Liver (tissue), 9 donors: Measurements from ENCODE around the gene CYSLTR2. TPM values are rescaled to one million over a fixed set of nuclear protein-coding genes. Genes with fewer than 3 reads are reported as not detected.

Experiments used
- DNase-seq: peaks from one replicate; pipeline ENCODE4 v3.0.0-alpha.2; 2017; ENCODE audit warnings: low spot score
- H3K27ac ChIP-seq, 2 donors: one replicate each; pipeline ENCODE4 v1.7.0; 2013; ENCODE audit warnings: inconsistent platforms in 2 of 2, low read length in 2 of 2, control low read depth in 1 of 2, low read depth in 1 of 2, mild to moderate bottlenecking in 1 of 2
- H3K27me3 ChIP-seq, 4 donors: one replicate each; pipeline versions ENCODE4 v1.6.1 to v1.7.0; 2013; ENCODE audit warnings: low read length in 3 of 4, inconsistent platforms in 1 of 4, mild to moderate bottlenecking in 1 of 4, moderate library complexity in 1 of 4; ENCODE audit not compliant: control insufficient read depth in 4 of 4, insufficient read depth in 4 of 4
- H3K36me3 ChIP-seq, 4 donors: one replicate each; pipeline versions ENCODE4 v1.6.1 to v1.7.0; 2013; ENCODE audit warnings: low read length in 3 of 4, mild to moderate bottlenecking in 3 of 4, low read depth in 1 of 4, moderate library complexity in 1 of 4; ENCODE audit not compliant: control insufficient read depth in 4 of 4, insufficient read depth in 3 of 4
- H3K4me1 ChIP-seq, 4 donors: one replicate each; pipeline versions ENCODE4 v1.6.1 to v1.7.0; 2013; ENCODE audit warnings: low read length in 3 of 4, mild to moderate bottlenecking in 3 of 4, moderate library complexity in 1 of 4; ENCODE audit not compliant: control insufficient read depth in 4 of 4, insufficient read depth in 4 of 4
- H3K4me3 ChIP-seq, 3 donors: one replicate each; pipeline versions ENCODE4 v1.6.1 to v1.7.0; 2013; ENCODE audit warnings: low read length in 3 of 3, control low read depth in 1 of 3, low read depth in 1 of 3, mild to moderate bottlenecking in 1 of 3
- H3K9ac ChIP-seq, 2 donors: one replicate each; pipeline ENCODE4 v1.7.0; 2013; ENCODE audit warnings: low read length in 2 of 2, mild to moderate bottlenecking in 2 of 2, moderate library complexity in 2 of 2, control low read depth in 1 of 2, low read depth in 1 of 2
- H3K9me3 ChIP-seq, 4 donors: one replicate each; pipeline versions ENCODE4 v1.6.1 to v1.7.0; 2013; ENCODE audit warnings: low read length in 3 of 4; ENCODE audit not compliant: control insufficient read depth in 4 of 4
- CTCF ChIP-seq: fragments of 150-350 bp; IDR thresholded peaks from 2 replicates; pipeline ENCODE4 v1.5.1; 2017; ENCODE audit warnings: improper control_type of control experiment, low read depth, low read length; ENCODE audit not compliant: missing input control
- EGR1 ChIP-seq, 2 donors: IDR thresholded peaks; 2 replicates each; pipeline ENCODE4 v1.6.1; 2016 to 2018; ENCODE audit warnings: antibody characterized with exemption in 2 of 2, low read depth in 2 of 2
- FOXA1 ChIP-seq: IDR thresholded peaks from 2 replicates; pipeline ENCODE4 v1.6.1; 2016; ENCODE audit warnings: antibody characterized with exemption
- FOXA2 ChIP-seq: IDR thresholded peaks from 2 replicates; pipeline ENCODE4 v1.6.1; 2016; ENCODE audit warnings: antibody characterized with exemption
- GABPA ChIP-seq, 2 donors: IDR thresholded peaks in 1 of 2; conservative IDR thresholded peaks in 1 of 2; 2 replicates each; pipeline ENCODE4 v1.6.1; 2016; ENCODE audit warnings: antibody characterized with exemption in 2 of 2, mild to moderate bottlenecking in 1 of 2, moderate library complexity in 1 of 2
- HNF4A ChIP-seq, 2 donors: conservative IDR thresholded peaks; 2 replicates each; pipeline ENCODE4 v1.6.1; 2016; ENCODE audit warnings: antibody characterized with exemption in 2 of 2, mild to moderate bottlenecking in 2 of 2
- HNF4G ChIP-seq: IDR thresholded peaks from 2 replicates; pipeline ENCODE4 v1.6.1; 2016; ENCODE audit warnings: antibody characterized with exemption
- JUND ChIP-seq, 2 donors: IDR thresholded peaks; 2 replicates each; pipeline ENCODE4 v1.6.1; 2016; ENCODE audit warnings: antibody characterized with exemption in 2 of 2
- MAX ChIP-seq: IDR thresholded peaks from 2 replicates; pipeline ENCODE4 v1.6.1; 2016; ENCODE audit warnings: antibody characterized with exemption
- NR2F2 ChIP-seq: IDR thresholded peaks from 2 replicates; pipeline ENCODE4 v1.6.1; 2016; ENCODE audit warnings: antibody characterized with exemption
- RAD21 ChIP-seq, 2 donors: IDR thresholded peaks; 2 replicates each; pipeline ENCODE4 v1.6.1; 2016; ENCODE audit warnings: antibody characterized with exemption in 2 of 2, mild to moderate bottlenecking in 2 of 2
- RXRA ChIP-seq, 2 donors: IDR thresholded peaks; 2 replicates each; pipeline ENCODE4 v1.6.1; 2017 to 2018; ENCODE audit warnings: antibody characterized with exemption in 2 of 2, mild to moderate bottlenecking in 1 of 2
- SP1 ChIP-seq: IDR thresholded peaks from 2 replicates; pipeline ENCODE4 v1.6.1; 2018; ENCODE audit warnings: antibody characterized with exemption, mild to moderate bottlenecking
- TAF1 ChIP-seq: conservative IDR thresholded peaks from 2 replicates; pipeline ENCODE4 v1.6.1; 2016; ENCODE audit warnings: antibody characterized with exemption, mild to moderate bottlenecking
- YY1 ChIP-seq: IDR thresholded peaks from 2 replicates; pipeline ENCODE4 v1.6.1; 2016; ENCODE audit warnings: antibody characterized with exemption, mild to moderate bottlenecking
- WGBS: extraction: QIAGEN DNeasy Blood & Tissue Kit; methylation state at CpG from one replicate; pipeline ENCODE4 v1.1.7; 2013; 5-methylcytosine and 5-hydroxymethylcytosine counted together
- polyA plus RNA-seq, 2 donors: library from polyadenylated mRNA; stranded (reverse) in 1 of 2; unstranded in 1 of 2; fragments of 200-250 nt in 1 of 2; fragments of >200 nt in 1 of 2; fragmentation: Nextera tagmentation in 1 of 2; extraction: Ambion mirVana in 1 of 2; gene quantifications; one replicate each; pipeline versions ENCODE4 v1.2.1 to v1.2.3, GENCODE V29; 2013 to 2015
- total RNA-seq, 2 donors: library from RNA; depleted of rRNA; stranded (reverse); fragments of >200 nt; gene quantifications; one replicate each; pipeline ENCODE4 v1.2.3, GENCODE V29; 2014
- TF ChIP-seq, protein P1 (sequence below): IDR thresholded peaks from 2 replicates; pipeline ENCODE4 v1.6.1; 2016; ENCODE audit warnings: antibody characterized with exemption
- TF ChIP-seq, protein P2 (sequence below): IDR thresholded peaks from 2 replicates; pipeline ENCODE4 v1.6.1; 2016; ENCODE audit warnings: antibody characterized with exemption
- TF ChIP-seq, protein P3 (sequence below): IDR thresholded peaks from 2 replicates; pipeline ENCODE4 v1.6.1; 2016; ENCODE audit warnings: antibody characterized with exemption, mild to moderate bottlenecking
- donor health status: healthy.
- donor health status: healthy.
- donor health status: healthy.
- donor health status: healthy.
- donor health status: healthy.

CYSLTR2 gene
- total and polyA plus RNA-seq, 4 donors: 0.07 to 0.37 (median 0.15) TPM

- DNase-seq: no peak
- 39% methylated on average over 4 of the region's 4 CpGs for WGBS
- no peak for TF ChIP-seq JUND (IDR thresholded peaks at IDR 0.05)
- no peak for TF ChIP-seq NR2F2
- TF ChIP-seq RAD21 (IDR thresholded peaks at IDR 0.05): no peak
- TF ChIP-seq, protein P1, sequence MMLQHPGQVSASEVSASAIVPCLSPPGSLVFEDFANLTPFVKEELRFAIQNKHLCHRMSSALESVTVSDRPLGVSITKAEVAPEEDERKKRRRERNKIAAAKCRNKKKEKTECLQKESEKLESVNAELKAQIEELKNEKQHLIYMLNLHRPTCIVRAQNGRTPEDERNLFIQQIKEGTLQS: no peak
- no peak for TF ChIP-seq EGR1 (IDR thresholded peaks at IDR 0.05; ENCODE audit: low read depth in 2 of 2)
- TF ChIP-seq, protein P2, sequence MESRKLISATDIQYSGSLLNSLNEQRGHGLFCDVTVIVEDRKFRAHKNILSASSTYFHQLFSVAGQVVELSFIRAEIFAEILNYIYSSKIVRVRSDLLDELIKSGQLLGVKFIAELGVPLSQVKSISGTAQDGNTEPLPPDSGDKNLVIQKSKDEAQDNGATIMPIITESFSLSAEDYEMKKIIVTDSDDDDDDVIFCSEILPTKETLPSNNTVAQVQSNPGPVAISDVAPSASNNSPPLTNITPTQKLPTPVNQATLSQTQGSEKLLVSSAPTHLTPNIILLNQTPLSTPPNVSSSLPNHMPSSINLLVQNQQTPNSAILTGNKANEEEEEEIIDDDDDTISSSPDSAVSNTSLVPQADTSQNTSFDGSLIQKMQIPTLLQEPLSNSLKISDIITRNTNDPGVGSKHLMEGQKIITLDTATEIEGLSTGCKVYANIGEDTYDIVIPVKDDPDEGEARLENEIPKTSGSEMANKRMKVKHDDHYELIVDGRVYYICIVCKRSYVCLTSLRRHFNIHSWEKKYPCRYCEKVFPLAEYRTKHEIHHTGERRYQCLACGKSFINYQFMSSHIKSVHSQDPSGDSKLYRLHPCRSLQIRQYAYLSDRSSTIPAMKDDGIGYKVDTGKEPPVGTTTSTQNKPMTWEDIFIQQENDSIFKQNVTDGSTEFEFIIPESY: no peak
- TF ChIP-seq RXRA (IDR thresholded peaks at IDR 0.05): no peak
- TF ChIP-seq MAX: no peak
- TF ChIP-seq FOXA1: no peak
- TF ChIP-seq TAF1: no peak
- TF ChIP-seq FOXA2: no peak
- TF ChIP-seq SP1: no peak
- TF ChIP-seq HNF4G: no peak
- Histone ChIP-seq H3K27me3 (no peaks in the 10 kb centered on the region), H3K9me3 (peaks cover 0 to 4% (median 0%) of the 10 kb centered on the region in 4 donors), H3K27ac (peak overlapping the region; percentile 16 to 17), H3K9ac (no peak overlapping the region), H3K4me3 (no peak overlapping the region), H3K36me3 (no peaks in the 10 kb centered on the region), H3K4me1 (peaks cover 2 to 16% (median 10%) of the 10 kb centered on the region in 4 donors)
Observed at GRCh38 chr13:48625413-48626076, 28.2 kb upstream of the CYSLTR2 start.

DNA sequence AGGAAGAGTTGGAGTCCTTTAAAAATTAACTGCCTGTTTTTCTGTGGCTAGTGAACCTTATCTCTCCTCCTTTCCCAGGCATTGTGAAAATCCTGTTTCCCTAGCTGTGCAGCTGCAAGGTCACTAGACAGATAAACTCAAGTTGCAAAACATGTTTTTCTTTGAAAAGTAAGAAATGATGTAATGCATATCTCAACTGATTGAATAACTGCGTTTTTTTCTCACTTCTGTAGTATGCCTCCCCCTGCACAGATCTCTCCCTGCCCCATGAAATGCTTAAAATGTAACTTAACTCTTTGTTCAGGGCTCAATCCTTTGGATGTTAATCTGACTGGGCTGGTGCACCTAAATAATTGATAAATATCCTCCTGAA, 27.7 kb upstream of the CYSLTR2 start:
- H3K4me3 ChIP-seq: no peak overlapping the region
- no peaks in the 10 kb centered on the region for H3K36me3 ChIP-seq
- H3K27ac ChIP-seq: peak overlapping the region in 1 of 2 donors; percentile 16
- TF ChIP-seq SP1 (peak; percentile 51), HNF4G (no peak), HNF4A (conservative IDR thresholded peaks at IDR 0.05) (peak; percentile 19 to 34), RAD21 (IDR thresholded peaks at IDR 0.05) (peak in 1 of 2 donors; percentile 44), FOXA2 (peak; percentile 5), YY1 (no peak), CTCF (no peak), FOXA1 (no peak), NR2F2 (peak; percentile 95), GABPA (IDR thresholded peaks at IDR 0.05 in 1 of 2, conservative IDR thresholded peaks at IDR 0.05 in 1 of 2) (no peak), TAF1 (no peak), RXRA (IDR thresholded peaks at IDR 0.05) (peak; percentile 65 to 66), MAX (no peak), JUND (IDR thresholded peaks at IDR 0.05) (peak in 1 of 2 donors; percentile 55)
- TF ChIP-seq, protein P1: no peak
- TF ChIP-seq, protein P2: no peak
- TF ChIP-seq, protein P3, sequence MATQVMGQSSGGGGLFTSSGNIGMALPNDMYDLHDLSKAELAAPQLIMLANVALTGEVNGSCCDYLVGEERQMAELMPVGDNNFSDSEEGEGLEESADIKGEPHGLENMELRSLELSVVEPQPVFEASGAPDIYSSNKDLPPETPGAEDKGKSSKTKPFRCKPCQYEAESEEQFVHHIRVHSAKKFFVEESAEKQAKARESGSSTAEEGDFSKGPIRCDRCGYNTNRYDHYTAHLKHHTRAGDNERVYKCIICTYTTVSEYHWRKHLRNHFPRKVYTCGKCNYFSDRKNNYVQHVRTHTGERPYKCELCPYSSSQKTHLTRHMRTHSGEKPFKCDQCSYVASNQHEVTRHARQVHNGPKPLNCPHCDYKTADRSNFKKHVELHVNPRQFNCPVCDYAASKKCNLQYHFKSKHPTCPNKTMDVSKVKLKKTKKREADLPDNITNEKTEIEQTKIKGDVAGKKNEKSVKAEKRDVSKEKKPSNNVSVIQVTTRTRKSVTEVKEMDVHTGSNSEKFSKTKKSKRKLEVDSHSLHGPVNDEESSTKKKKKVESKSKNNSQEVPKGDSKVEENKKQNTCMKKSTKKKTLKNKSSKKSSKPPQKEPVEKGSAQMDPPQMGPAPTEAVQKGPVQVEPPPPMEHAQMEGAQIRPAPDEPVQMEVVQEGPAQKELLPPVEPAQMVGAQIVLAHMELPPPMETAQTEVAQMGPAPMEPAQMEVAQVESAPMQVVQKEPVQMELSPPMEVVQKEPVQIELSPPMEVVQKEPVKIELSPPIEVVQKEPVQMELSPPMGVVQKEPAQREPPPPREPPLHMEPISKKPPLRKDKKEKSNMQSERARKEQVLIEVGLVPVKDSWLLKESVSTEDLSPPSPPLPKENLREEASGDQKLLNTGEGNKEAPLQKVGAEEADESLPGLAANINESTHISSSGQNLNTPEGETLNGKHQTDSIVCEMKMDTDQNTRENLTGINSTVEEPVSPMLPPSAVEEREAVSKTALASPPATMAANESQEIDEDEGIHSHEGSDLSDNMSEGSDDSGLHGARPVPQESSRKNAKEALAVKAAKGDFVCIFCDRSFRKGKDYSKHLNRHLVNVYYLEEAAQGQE: no peak
- 5% methylated on average over 1 of the region's 1 CpG for WGBS
- peaks cover 0 to 2% (median 0%) of the 10 kb centered on the region in 4 donors for H3K9me3 ChIP-seq
- DNase-seq: no peak
- no peak overlapping the region for H3K9ac ChIP-seq
- H3K4me1 ChIP-seq: peaks cover 2 to 16% (median 10%) of the 10 kb centered on the region in 4 donors
- no peaks in the 10 kb centered on the region for H3K27me3 ChIP-seq
